ENCODE data around the gene OVCH1. TPM values are rescaled to one million over a fixed set of nuclear protein-coding genes. Genes with fewer than 3 reads are reported as not detected.

The OVCH1 gene
- total RNA-seq, 1 experiment from 2014 or later, result 0.45 TPM

GRCh38 chr12:29519585-29520182 lies 22.2 kb upstream of the OVCH1 start:
- H3K27me3 ChIP-seq, result no peaks in the 10 kb centered on the region
- no peak overlapping the region for H3K27ac ChIP-seq
- no peak overlapping the region for H3K4me3 ChIP-seq
- H3K36me3 ChIP-seq, result peaks cover 56% of the 10 kb centered on the region
- no peaks in the 10 kb centered on the region for H3K9me3 ChIP-seq (replicated peaks)
- DNase-seq, result peak; percentile 25 to 72
- peaks cover 4% of the 10 kb centered on the region; the same call in 1 of the 2 replicates for H3K4me1 ChIP-seq

- Histone ChIP-seq H3K4me3 (no peak overlapping the region), H3K36me3 (peaks cover 59% of the 10 kb centered on the region), H3K27ac (no peak overlapping the region), H3K9me3 (replicated peaks) (no peaks in the 10 kb centered on the region), H3K27me3 (no peaks in the 10 kb centered on the region), H3K4me1 (peaks cover 4% of the 10 kb centered on the region; the same call in 1 of the 2 replicates)
- no peak for DNase-seq
These were observed 20.9 kb upstream of the OVCH1 start for GRCh38 chr12:29518407-29518806.

- Histone ChIP-seq H3K4me1 (peaks cover 4% of the 10 kb centered on the region; the same call in 1 of the 2 replicates), H3K36me3 (peaks cover 63% of the 10 kb centered on the region), H3K9me3 (replicated peaks) (no peaks in the 10 kb centered on the region), H3K27me3 (no peaks in the 10 kb centered on the region), H3K4me3 (no peak overlapping the region), H3K27ac (no peak overlapping the region)
- no peak for DNase-seq
These were observed 19.8 kb upstream of the OVCH1 start for GRCh38 chr12:29517264-29517663.

GRCh38 chr12:29516431-29516875 lies 19.0 kb upstream of the OVCH1 start:
- Histone ChIP-seq H3K9me3 (replicated peaks) (no peaks in the 10 kb centered on the region), H3K27ac (no peak overlapping the region), H3K4me3 (no peak overlapping the region), H3K27me3 (no peaks in the 10 kb centered on the region), H3K36me3 (peaks cover 71% of the 10 kb centered on the region), H3K4me1 (peaks cover 4% of the 10 kb centered on the region; the same call in 1 of the 2 replicates)
- DNase-seq, result no peak

GRCh38 chr12:29510591-29511185 lies 13.2 kb upstream of the OVCH1 start:
- H3K27ac ChIP-seq, result no peak overlapping the region
- H3K36me3 ChIP-seq, result peaks cover 64% of the 10 kb centered on the region
- H3K4me3 ChIP-seq, result no peak overlapping the region
- no peaks in the 10 kb centered on the region for H3K9me3 ChIP-seq (replicated peaks)
- no peaks in the 10 kb centered on the region for H3K27me3 ChIP-seq
- no peaks in the 10 kb centered on the region for H3K4me1 ChIP-seq
- no peak for DNase-seq

GRCh38 chr12:29509503-29509902 lies 12.0 kb upstream of the OVCH1 start:
- Histone ChIP-seq H3K4me1 (no peaks in the 10 kb centered on the region), H3K27me3 (no peaks in the 10 kb centered on the region), H3K4me3 (no peak overlapping the region), H3K27ac (no peak overlapping the region), H3K9me3 (replicated peaks) (no peaks in the 10 kb centered on the region), H3K36me3 (peaks cover 71% of the 10 kb centered on the region)
- DNase-seq, result no peak

- no peak overlapping the region for H3K27ac ChIP-seq
- H3K4me3 ChIP-seq, result no peak overlapping the region
- no peak for DNase-seq
- H3K4me1 ChIP-seq, result no peaks in the 10 kb centered on the region
- no peaks in the 10 kb centered on the region for H3K27me3 ChIP-seq
- no peaks in the 10 kb centered on the region for H3K9me3 ChIP-seq (replicated peaks)
- peaks cover 71% of the 10 kb centered on the region for H3K36me3 ChIP-seq
These were observed 11.5 kb upstream of the OVCH1 start for GRCh38 chr12:29508949-29509348.

GRCh38 chr12:29505122-29505521 lies 7.6 kb upstream of the OVCH1 start:
- DNase-seq, result no peak
- no peak overlapping the region for H3K27ac ChIP-seq
- H3K27me3 ChIP-seq, result no peaks in the 10 kb centered on the region
- H3K9me3 ChIP-seq (replicated peaks), result no peaks in the 10 kb centered on the region
- no peak overlapping the region for H3K4me3 ChIP-seq
- H3K4me1 ChIP-seq, result no peaks in the 10 kb centered on the region
- H3K36me3 ChIP-seq, result peaks cover 67% of the 10 kb centered on the region

GRCh38 chr12:29503283-29503682 lies 5.8 kb upstream of the OVCH1 start:
- Histone ChIP-seq H3K27me3 (no peaks in the 10 kb centered on the region), H3K4me1 (no peaks in the 10 kb centered on the region), H3K4me3 (no peak overlapping the region), H3K9me3 (replicated peaks) (no peaks in the 10 kb centered on the region), H3K27ac (no peak overlapping the region), H3K36me3 (peaks cover 58% of the 10 kb centered on the region)
- no peak for DNase-seq

- Histone ChIP-seq H3K9me3 (replicated peaks) (no peaks in the 10 kb centered on the region), H3K4me1 (no peaks in the 10 kb centered on the region), H3K4me3 (no peak overlapping the region), H3K27ac (no peak overlapping the region), H3K27me3 (no peaks in the 10 kb centered on the region), H3K36me3 (peaks cover 32% of the 10 kb centered on the region)
- no peak for DNase-seq
These were observed 1.7 kb upstream of the OVCH1 start for GRCh38 chr12:29499235-29499634.

- no peaks in the 10 kb centered on the region for H3K4me1 ChIP-seq
- no peak overlapping the region for H3K27ac ChIP-seq
- no peaks in the 10 kb centered on the region for H3K27me3 ChIP-seq
- peaks cover 25% of the 10 kb centered on the region for H3K36me3 ChIP-seq
- H3K4me3 ChIP-seq, result no peak overlapping the region
- no peak for DNase-seq
- no peaks in the 10 kb centered on the region for H3K9me3 ChIP-seq (replicated peaks)
These were observed 4.6 kb downstream of the OVCH1 start for GRCh38 chr12:29492891-29493290.

GRCh38 chr12:29486972-29487371 lies 10.5 kb downstream of the OVCH1 start:
- Histone ChIP-seq H3K27ac (no peak overlapping the region), H3K27me3 (no peaks in the 10 kb centered on the region), H3K4me1 (no peaks in the 10 kb centered on the region), H3K4me3 (no peak overlapping the region), H3K36me3 (peaks cover 30% of the 10 kb centered on the region), H3K9me3 (replicated peaks) (no peaks in the 10 kb centered on the region)
- no peak for DNase-seq

GRCh38 chr12:29463198-29463597 lies 34.3 kb downstream of the OVCH1 start:
- peaks cover 18% of the 10 kb centered on the region for H3K36me3 ChIP-seq
- DNase-seq, result no peak
- H3K4me3 ChIP-seq, result no peak overlapping the region
- H3K27me3 ChIP-seq, result no peaks in the 10 kb centered on the region
- no peaks in the 10 kb centered on the region for H3K4me1 ChIP-seq
- no peaks in the 10 kb centered on the region for H3K9me3 ChIP-seq (replicated peaks)
- H3K27ac ChIP-seq, result no peak overlapping the region

GRCh38 chr12:29460082-29460481 lies 37.4 kb downstream of the OVCH1 start:
- no peaks in the 10 kb centered on the region for H3K9me3 ChIP-seq (replicated peaks)
- H3K4me3 ChIP-seq, result no peak overlapping the region
- H3K36me3 ChIP-seq, result peaks cover 17% of the 10 kb centered on the region
- 0 out of 2 replicates have a peak, but pooled peaks cover 4% of the 10 kb centered on the region for H3K4me1 ChIP-seq
- H3K27me3 ChIP-seq, result no peaks in the 10 kb centered on the region
- no peak overlapping the region for H3K27ac ChIP-seq
- DNase-seq, result no peak

GRCh38 chr12:29455087-29455486 lies 42.4 kb downstream of the OVCH1 start:
- Histone ChIP-seq H3K27ac (no peak overlapping the region), H3K4me1 (peaks cover 8% of the 10 kb centered on the region; the same call in 1 of the 2 replicates), H3K27me3 (no peaks in the 10 kb centered on the region), H3K9me3 (replicated peaks) (no peaks in the 10 kb centered on the region), H3K36me3 (no peaks in the 10 kb centered on the region), H3K4me3 (no peak overlapping the region)
- peak; percentile 22 to 72 for DNase-seq

GRCh38 chr12:29451888-29452287 lies 45.6 kb downstream of the OVCH1 start:
- Histone ChIP-seq H3K36me3 (no peaks in the 10 kb centered on the region), H3K4me3 (no peak overlapping the region), H3K4me1 (peaks cover 8% of the 10 kb centered on the region; the same call in 1 of the 2 replicates), H3K9me3 (replicated peaks) (no peaks in the 10 kb centered on the region), H3K27ac (no peak overlapping the region), H3K27me3 (no peaks in the 10 kb centered on the region)
- DNase-seq, result no peak
